Pancreas (tissue), 10 donors: ENCODE results near the gene FBF1. TPM values are rescaled to one million over a fixed set of nuclear protein-coding genes. Genes with fewer than 3 reads are reported as not detected.
"Not testable (repeated sequence)": the region's sequence is repeated elsewhere in the genome, so short reads cannot be mapped to it uniquely, and the experiment has no call there.

Source experiments
- ATAC-seq, 4 donors: fragments of 200-7000 bp; cut with Tn5 transposase; one replicate each; pipeline versions ENCODE4 v1.8.0 to v1.9.1; 2020; ENCODE audit warnings: mild to moderate bottlenecking in 4 of 4, moderate library complexity in 4 of 4
- DNase-seq, 6 donors: peaks; one replicate each; pipeline ENCODE4 v3.0.0-alpha.2; 2020
- FAIRE-seq: peaks from 2 replicates; lab custom pipeline; 2012; peaks lifted over from hg19 to GRCh38; lab: Jason Lieb, UNC
- H3K27ac ChIP-seq, 4 donors: fragments of 200-600 bp; sonication (generic); 1 replicate in 3 of 4; 2 replicates in 1 of 4; pipeline versions ENCODE4 v1.5.0 to v1.8.0; 2020
- H3K27me3 ChIP-seq, 4 donors: fragments of 200-600 bp; one replicate each; pipeline ENCODE4 v1.8.0; 2021
- H3K36me3 ChIP-seq, 3 donors: fragments of 200-600 bp; sonication (generic) in 1 of 3; one replicate each; pipeline versions ENCODE4 v1.5.0 to v1.8.0; 2020 to 2021
- H3K4me1 ChIP-seq, 3 donors: fragments of 200-600 bp; one replicate each; pipeline ENCODE4 v1.8.0; 2021
- H3K4me3 ChIP-seq, 4 donors: fragments of 200-600 bp; sonication (generic) in 2 of 4; one replicate each; pipeline versions ENCODE4 v1.5.0 to v1.8.0; 2020 to 2021
- H3K9me3 ChIP-seq, 4 donors: fragments of 200-600 bp; one replicate each; pipeline ENCODE4 v1.8.0; 2021
- CTCF ChIP-seq, 4 donors: fragments of 200-600 bp; sonication (generic) in 3 of 4; IDR thresholded peaks; one replicate each; pipeline versions ENCODE4 v1.5.0 to v1.8.0; 2021; ENCODE audit warnings: antibody characterized with exemption in 4 of 4
- WGBS, 2 donors: extraction: QIAGEN DNeasy Blood & Tissue Kit; methylation state at CpG; one replicate each; pipeline ENCODE4 v1.1.7; 2013; 5-methylcytosine and 5-hydroxymethylcytosine counted together
- intact Hi-C, 3 donors: fragments of 100-400 bp; cut with DNase I; formaldehyde crosslinking; loops; one replicate each; pipeline versions ENCODE4 v1.11.1 to v1.14.2; 2022
- polyA plus RNA-seq, 2 donors: library from polyadenylated mRNA; stranded (reverse); fragments of 200-250 nt; gene quantifications; one replicate each; pipeline ENCODE4 v1.2.3, GENCODE V29; 2013
- total RNA-seq, 6 donors: library from RNA; stranded (reverse); fragmentation: NEBNext Ultra II Directional in 4 of 6; extraction: Animal tissue kit (Norgen Biotek cat#: 25700) in 4 of 6; gene quantifications; one replicate each; pipeline versions ENCODE4 v1.2.1 to v1.2.4, GENCODE V29; 2021 to 2023
- donor health status: healthy with polysubstance abuse.
- donor health status: DM: no; HTN: no; CAD: no; lungs with moderate emphysema.
- donor health status: DM: no; HTN: no; CAD: no.
- donor health status: control.
- donor health status: control.
- donor health status: Bipolar disorder and iron deficiency.
- donor health status: DM: yes; HTN: yes; CAD: no.
- donor health status: DM: no; HTN: no; CAD: no.
- donor health status: DM: no; HTN: no; CAD: no.
- donor health status: DM: yes; HTN: yes; CAD: no.

The FBF1 gene
- total and polyA plus RNA-seq, 8 donors: 2.4 to 24.8 (median 4.5) TPM

- no peak overlapping the region for H3K4me3 ChIP-seq
- intact Hi-C loops: no loop called here
- WGBS, 2 donors: 70 to 71% methylated on average over 23 of the region's 23 CpGs
- no peaks in the 10 kb centered on the region for H3K27me3 ChIP-seq
- no peak for TF ChIP-seq CTCF (IDR thresholded peaks at IDR 0.05)
- peak overlapping the region in 1 of 4 donors; percentile 9 for H3K27ac ChIP-seq
- no peak for DNase-seq
- H3K4me1 ChIP-seq: peaks cover 0 to 11% (median 9%) of the 10 kb centered on the region in 3 donors
- no peak for FAIRE-seq
- no peaks in the 10 kb centered on the region for H3K9me3 ChIP-seq
- no peaks in the 10 kb centered on the region for H3K36me3 ChIP-seq
- ATAC-seq: peak in 1 of 4 donors; percentile 8
These were observed 71.3 kb downstream of the FBF1 start for GRCh38 chr17:75869282-75870141.

GRCh38 chr17:75868730-75869281 is 72.0 kb downstream of the FBF1 start:
- DNase-seq, ATAC-seq, intact Hi-C loops, H3K27ac ChIP-seq, H3K4me3 ChIP-seq, H3K9me3 ChIP-seq, H3K27me3 ChIP-seq, H3K36me3 ChIP-seq, FAIRE-seq: not testable (repeated sequence)
- peaks cover 0 to 11% (median 9%) of the 10 kb centered on the region in 3 donors for H3K4me1 ChIP-seq
- WGBS, 2 donors: 81 to 84% methylated on average over 12 of the region's 12 CpGs

- H3K9me3 ChIP-seq, ATAC-seq, intact Hi-C loops, H3K4me1 ChIP-seq, H3K4me3 ChIP-seq, H3K36me3 ChIP-seq, DNase-seq, FAIRE-seq, H3K27me3 ChIP-seq, H3K27ac ChIP-seq: not testable (repeated sequence)
- 76 to 78% methylated on average over 14 to 16 of the region's 17 CpGs for WGBS, 2 donors
These were observed 75.2 kb downstream of the FBF1 start for GRCh38 chr17:75865404-75866188.

- H3K9me3 ChIP-seq, intact Hi-C loops, H3K4me3 ChIP-seq, DNase-seq, H3K4me1 ChIP-seq, H3K36me3 ChIP-seq, ATAC-seq, H3K27me3 ChIP-seq, H3K27ac ChIP-seq, FAIRE-seq: not testable (repeated sequence)
- WGBS, 2 donors: 84 to 93% methylated on average over 4 of the region's 4 CpGs
These were observed 76.0 kb downstream of the FBF1 start for GRCh38 chr17:75864887-75865286.

- peak in 3 of 4 donors; percentile 45 to 51 (median 51) for ATAC-seq
- no peak for TF ChIP-seq CTCF (IDR thresholded peaks at IDR 0.05)
- Histone ChIP-seq H3K27ac (peak overlapping the region in 1 of 4 donors; percentile 15), H3K9me3 (no peaks in the 10 kb centered on the region), H3K4me3 (no peak overlapping the region), H3K4me1 (no peaks in the 10 kb centered on the region), H3K27me3 (no peaks in the 10 kb centered on the region), H3K36me3 (no peaks in the 10 kb centered on the region)
- FAIRE-seq: no peak
- no peak for DNase-seq
- intact Hi-C loops: no loop called here
- 75 to 80% methylated on average over 8 of the region's 8 CpGs for WGBS, 2 donors
These were observed 76.4 kb downstream of the FBF1 start for GRCh38 chr17:75864448-75864871.

GRCh38 chr17:75861927-75862317 is 78.9 kb downstream of the FBF1 start:
- H3K4me3 ChIP-seq: no peak overlapping the region
- no peak for TF ChIP-seq CTCF (IDR thresholded peaks at IDR 0.05)
- no peak overlapping the region for H3K27ac ChIP-seq
- intact Hi-C loops: no loop called here
- 76 to 77% methylated on average over 9 of the region's 9 CpGs for WGBS, 2 donors
- no peaks in the 10 kb centered on the region for H3K4me1 ChIP-seq
- no peaks in the 10 kb centered on the region for H3K36me3 ChIP-seq
- H3K27me3 ChIP-seq: no peaks in the 10 kb centered on the region
- no peak for DNase-seq
- peak in 1 of 4 donors; percentile 7 for ATAC-seq
- no peaks in the 10 kb centered on the region for H3K9me3 ChIP-seq
- no peak for FAIRE-seq
